RWPE1 (cell line): ENCODE data around the gene SEC62.

Source experiments
- CTCF ChIA-PET: fragments of 350-600 bp; sonication (Branson Sonifier 250); formaldehyde crosslinking; extraction: SDS; loops from one replicate; lab custom pipeline; 2021; lab: Yijun Ruan, JAX
- POLR2A ChIA-PET: fragments of 400-600 bp; formaldehyde crosslinking; extraction: SDS; loops from one replicate; lab custom pipeline; 2020; ENCODE audit warnings: antibody characterized with exemption; ENCODE audit not compliant: low non-redundant PET; lab: Yijun Ruan, JAX
- DNase-seq: peaks from one replicate; pipeline ENCODE4 v3.0.0; 2012; ENCODE audit warnings: low spot score
- H3K27ac ChIP-seq: fragments of 450-650 bp; 2 replicates; pipeline ENCODE4 v1.5.1; 2017
- TF ChIP-seq, protein P1 (sequence below): fragments of 450-650 bp; conservative IDR thresholded peaks from 2 replicates; pipeline ENCODE4 v1.5.1; 2017; ENCODE audit warnings: low read depth, mild to moderate bottlenecking

Gene SEC62

GRCh38 chr3:169996063-169996462 is 29.5 kb downstream of the SEC62 start:
- TF ChIP-seq, protein P1, sequence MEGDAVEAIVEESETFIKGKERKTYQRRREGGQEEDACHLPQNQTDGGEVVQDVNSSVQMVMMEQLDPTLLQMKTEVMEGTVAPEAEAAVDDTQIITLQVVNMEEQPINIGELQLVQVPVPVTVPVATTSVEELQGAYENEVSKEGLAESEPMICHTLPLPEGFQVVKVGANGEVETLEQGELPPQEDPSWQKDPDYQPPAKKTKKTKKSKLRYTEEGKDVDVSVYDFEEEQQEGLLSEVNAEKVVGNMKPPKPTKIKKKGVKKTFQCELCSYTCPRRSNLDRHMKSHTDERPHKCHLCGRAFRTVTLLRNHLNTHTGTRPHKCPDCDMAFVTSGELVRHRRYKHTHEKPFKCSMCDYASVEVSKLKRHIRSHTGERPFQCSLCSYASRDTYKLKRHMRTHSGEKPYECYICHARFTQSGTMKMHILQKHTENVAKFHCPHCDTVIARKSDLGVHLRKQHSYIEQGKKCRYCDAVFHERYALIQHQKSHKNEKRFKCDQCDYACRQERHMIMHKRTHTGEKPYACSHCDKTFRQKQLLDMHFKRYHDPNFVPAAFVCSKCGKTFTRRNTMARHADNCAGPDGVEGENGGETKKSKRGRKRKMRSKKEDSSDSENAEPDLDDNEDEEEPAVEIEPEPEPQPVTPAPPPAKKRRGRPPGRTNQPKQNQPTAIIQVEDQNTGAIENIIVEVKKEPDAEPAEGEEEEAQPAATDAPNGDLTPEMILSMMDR = no peak
- CTCF ChIA-PET = interaction anchor here (0.6 kb wide), 1 partner anchor 15 kb away, joined by 3 read pairs; no protein-coding TSS in a partner anchor
- no peak overlapping the region for H3K27ac ChIP-seq
- POLR2A ChIA-PET = no interaction called here
- DNase-seq = no peak

DNA sequence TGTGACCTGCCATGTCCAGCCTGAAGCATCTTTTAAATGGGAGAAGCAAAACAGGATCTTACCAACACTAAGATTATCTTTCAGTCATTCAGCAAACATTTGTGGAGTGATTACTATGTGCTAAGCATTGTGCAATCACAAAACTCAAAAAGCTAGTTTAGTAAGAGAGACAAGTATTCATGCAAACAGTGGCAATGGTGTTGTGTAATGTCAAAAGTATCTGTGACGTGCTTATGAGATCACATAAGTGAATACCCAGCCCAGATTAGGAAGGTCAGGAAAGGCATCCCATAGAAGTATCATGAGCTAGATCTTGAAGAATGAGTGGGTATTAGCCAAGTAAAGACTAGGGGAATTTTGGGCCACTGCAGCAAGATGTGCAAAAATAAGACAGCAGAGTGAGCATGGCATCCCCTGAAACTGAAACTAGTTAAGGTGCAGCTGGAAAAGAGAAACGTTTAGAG is 32.1 kb downstream of the SEC62 start:
- ChIA-PET CTCF (no interaction called here), POLR2A (no interaction called here)
- TF ChIP-seq, protein P1 = no peak
- DNase-seq = peak; percentile 17
- H3K27ac ChIP-seq = no peak overlapping the region

GRCh38 chr3:169999433-169999832 is 32.8 kb downstream of the SEC62 start:
- CTCF ChIA-PET = no interaction called here
- TF ChIP-seq, protein P1 = no peak
- POLR2A ChIA-PET = no interaction called here
- DNase-seq = no peak
- H3K27ac ChIP-seq = no peak overlapping the region

DNA sequence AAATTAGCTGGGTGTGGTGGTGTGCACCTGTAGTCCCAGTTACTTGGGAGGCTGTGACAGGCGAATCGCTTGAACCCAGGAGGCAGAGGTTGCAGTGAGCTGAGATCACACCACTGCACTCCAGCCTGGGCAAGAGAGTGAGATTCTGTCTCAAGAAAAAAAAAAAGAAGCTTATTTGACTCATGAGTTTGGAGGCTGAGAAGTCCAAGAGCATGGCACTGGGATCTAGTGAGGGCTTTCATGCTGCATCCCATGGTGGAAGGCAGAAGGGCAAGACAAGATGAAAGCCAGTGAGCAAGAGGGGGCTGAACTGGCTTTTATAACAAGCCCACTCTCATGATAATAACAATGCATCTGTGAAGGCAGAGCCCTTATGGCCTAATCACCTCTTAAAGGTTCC is 33.4 kb downstream of the SEC62 start:
- H3K27ac ChIP-seq = no peak overlapping the region
- DNase-seq = no peak
- POLR2A ChIA-PET = no interaction called here
- TF ChIP-seq, protein P1 = no peak
- CTCF ChIA-PET = no interaction called here

GRCh38 chr3:170002231-170002630 is 35.6 kb downstream of the SEC62 start:
- TF ChIP-seq, protein P1 = no peak
- no peak overlapping the region for H3K27ac ChIP-seq
- ChIA-PET POLR2A (no interaction called here), CTCF (no interaction called here)
- DNase-seq = no peak

- no peak for DNase-seq
- H3K27ac ChIP-seq = no peak overlapping the region
- POLR2A ChIA-PET = no interaction called here
- TF ChIP-seq, protein P1 = no peak
- CTCF ChIA-PET = no interaction called here
Measured at GRCh38 chr3:170002879-170003278, 36.3 kb downstream of the SEC62 start.
